Measurements from ENCODE around the gene KRTAP6-1.

The KRTAP6-1 gene

GRCh38 chr21:30623362-30623761, 9.6 kb upstream of the KRTAP6-1 start:
- TF ChIP-seq CSDC2 (CRISPR knock-in tag; IDR thresholded peaks at IDR 0.05), result no peak
- TF ChIP-seq TCF4 (CRISPR knock-in tag; IDR thresholded peaks at IDR 0.05; ENCODE audit: borderline replicate concordance), result no peak
- TF ChIP-seq GLIS3 (CRISPR knock-in tag; IDR thresholded peaks at IDR 0.05), result no peak
- TF ChIP-seq ZNF565 (CRISPR knock-in tag; conservative IDR thresholded peaks at IDR 0.05; ENCODE audit: low read depth), result no peak
- TF ChIP-seq ZC3H10 (CRISPR knock-in tag; IDR thresholded peaks at IDR 0.05), result no peak
- TF ChIP-seq SNAI2 (CRISPR knock-in tag; IDR thresholded peaks at IDR 0.05), result no peak
- TF ChIP-seq OSR1 (CRISPR knock-in tag; IDR thresholded peaks at IDR 0.05), result no peak
- TF ChIP-seq, protein P1, sequence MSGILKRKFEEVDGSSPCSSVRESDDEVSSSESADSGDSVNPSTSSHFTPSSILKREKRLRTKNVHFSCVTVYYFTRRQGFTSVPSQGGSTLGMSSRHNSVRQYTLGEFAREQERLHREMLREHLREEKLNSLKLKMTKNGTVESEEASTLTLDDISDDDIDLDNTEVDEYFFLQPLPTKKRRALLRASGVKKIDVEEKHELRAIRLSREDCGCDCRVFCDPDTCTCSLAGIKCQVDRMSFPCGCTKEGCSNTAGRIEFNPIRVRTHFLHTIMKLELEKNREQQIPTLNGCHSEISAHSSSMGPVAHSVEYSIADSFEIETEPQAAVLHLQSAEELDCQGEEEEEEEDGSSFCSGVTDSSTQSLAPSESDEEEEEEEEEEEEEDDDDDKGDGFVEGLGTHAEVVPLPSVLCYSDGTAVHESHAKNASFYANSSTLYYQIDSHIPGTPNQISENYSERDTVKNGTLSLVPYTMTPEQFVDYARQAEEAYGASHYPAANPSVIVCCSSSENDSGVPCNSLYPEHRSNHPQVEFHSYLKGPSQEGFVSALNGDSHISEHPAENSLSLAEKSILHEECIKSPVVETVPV (CRISPR knock-in tag; IDR thresholded peaks at IDR 0.05), result no peak
- no peak for TF ChIP-seq BACH2 (CRISPR knock-in tag; IDR thresholded peaks at IDR 0.05; ENCODE audit: borderline replicate concordance)
- no peak for TF ChIP-seq CREB5 (CRISPR knock-in tag; IDR thresholded peaks at IDR 0.05; ENCODE audit: low read depth)
- TF ChIP-seq ZNF8 (CRISPR knock-in tag; IDR thresholded peaks at IDR 0.05), result no peak
- TF ChIP-seq ZFP3 (CRISPR knock-in tag; IDR thresholded peaks at IDR 0.05), result no peak
- no peak for ATAC-seq

GRCh38 chr21:30620522-30620921, 6.8 kb upstream of the KRTAP6-1 start, which contains the start of gene KRTAP20-4:
Gene KRTAP20-4, plus strand, starts transcription at chr21:30620627.
- ATAC-seq, result no peak
- TF ChIP-seq CSDC2 (CRISPR knock-in tag; IDR thresholded peaks at IDR 0.05) (no peak), TSHZ2 (CRISPR knock-in tag; IDR thresholded peaks at IDR 0.05) (no peak), TOX (CRISPR knock-in tag; IDR thresholded peaks at IDR 0.05; ENCODE audit: borderline replicate concordance) (no peak), ZNF70 (CRISPR knock-in tag; IDR thresholded peaks at IDR 0.05) (no peak), ZC3H10 (CRISPR knock-in tag; IDR thresholded peaks at IDR 0.05) (no peak), TCF4 (CRISPR knock-in tag; IDR thresholded peaks at IDR 0.05; ENCODE audit: borderline replicate concordance) (no peak), ZNF565 (CRISPR knock-in tag; conservative IDR thresholded peaks at IDR 0.05; ENCODE audit: low read depth) (no peak), ESRRG (CRISPR knock-in tag; IDR thresholded peaks at IDR 0.05) (no peak), SNAI2 (CRISPR knock-in tag; IDR thresholded peaks at IDR 0.05) (no peak), POU6F1 (CRISPR knock-in tag; IDR thresholded peaks at IDR 0.05; ENCODE audit: borderline replicate concordance, low read depth) (no peak), ISL1 (CRISPR knock-in tag; IDR thresholded peaks at IDR 0.05) (no peak)

GRCh38 chr21:30620080-30620479, 6.3 kb upstream of the KRTAP6-1 start:
- TF ChIP-seq TOX (CRISPR knock-in tag; IDR thresholded peaks at IDR 0.05; ENCODE audit: borderline replicate concordance), result no peak
- TF ChIP-seq TCF4 (CRISPR knock-in tag; IDR thresholded peaks at IDR 0.05; ENCODE audit: borderline replicate concordance), result no peak
- no peak for TF ChIP-seq ZNF70 (CRISPR knock-in tag; IDR thresholded peaks at IDR 0.05)
- no peak for TF ChIP-seq ZFP3 (CRISPR knock-in tag; IDR thresholded peaks at IDR 0.05)
- TF ChIP-seq RARB (CRISPR knock-in tag; IDR thresholded peaks at IDR 0.05), result no peak
- ATAC-seq, result no peak

DNA sequence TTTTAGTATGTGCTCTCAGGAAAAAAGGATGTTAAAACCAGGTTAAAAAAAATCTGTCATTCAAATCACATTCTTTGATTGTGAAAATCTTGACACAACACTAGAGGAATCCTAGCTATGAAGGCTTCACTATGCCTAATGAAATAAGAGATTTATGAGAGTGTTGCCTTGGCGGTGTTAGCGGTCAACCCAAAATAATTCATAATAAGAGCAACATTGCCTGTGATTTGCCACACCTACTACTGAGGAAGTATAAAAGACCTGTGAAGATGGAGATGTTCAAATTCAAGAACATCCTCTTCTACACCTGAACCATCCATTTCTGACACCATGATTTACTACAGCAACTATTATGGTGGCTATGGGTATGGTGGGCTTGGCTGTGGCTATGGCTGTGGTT, 2.4 kb upstream of the KRTAP6-1 start, which contains the start of gene KRTAP20-1:
TSS of gene KRTAP20-1 (plus strand) at position 301 of the 400 bp plus-strand sequence. CDS start at position 331, 30 bp downstream.
- no peak for ATAC-seq
- no peak for TF ChIP-seq RARB (CRISPR knock-in tag; IDR thresholded peaks at IDR 0.05)
- no peak for TF ChIP-seq ZNF70 (CRISPR knock-in tag; IDR thresholded peaks at IDR 0.05)
- no peak for TF ChIP-seq BACH2 (CRISPR knock-in tag; IDR thresholded peaks at IDR 0.05; ENCODE audit: borderline replicate concordance)
- no peak for TF ChIP-seq ESRRG (CRISPR knock-in tag; IDR thresholded peaks at IDR 0.05)
- TF ChIP-seq PATZ1 (CRISPR knock-in tag; IDR thresholded peaks at IDR 0.05; ENCODE audit: borderline replicate concordance), result no peak
- no peak for TF ChIP-seq OSR1 (CRISPR knock-in tag; IDR thresholded peaks at IDR 0.05)
- no peak for TF ChIP-seq POU6F1 (CRISPR knock-in tag; IDR thresholded peaks at IDR 0.05; ENCODE audit: borderline replicate concordance, low read depth)
- TF ChIP-seq CSDC2 (CRISPR knock-in tag; IDR thresholded peaks at IDR 0.05), result no peak
- no peak for TF ChIP-seq TSHZ2 (CRISPR knock-in tag; IDR thresholded peaks at IDR 0.05)
- TF ChIP-seq ARNTL (CRISPR knock-in tag; IDR thresholded peaks at IDR 0.05; ENCODE audit: borderline replicate concordance, low read depth), result no peak
- TF ChIP-seq ZNF565 (CRISPR knock-in tag; conservative IDR thresholded peaks at IDR 0.05; ENCODE audit: low read depth), result no peak
- TF ChIP-seq TOX (CRISPR knock-in tag; IDR thresholded peaks at IDR 0.05; ENCODE audit: borderline replicate concordance), result no peak
